Duodenal mucosa (tissue), 2 donors: ENCODE measurements around the gene CCDC90B.
A peak's percentile ranks its signal among the peaks of the same experiment; 100 is the strongest.

Experiments used
- H3K27ac ChIP-seq: one replicate; pipeline ENCODE4 v1.7.0; 2013; ENCODE audit warnings: low read depth, low read length
- H3K27me3 ChIP-seq, 2 donors: one replicate each; pipeline ENCODE4 v1.7.0; 2013; ENCODE audit warnings: low read length in 2 of 2, control low read depth in 1 of 2; ENCODE audit not compliant: insufficient read depth in 2 of 2, control insufficient read depth in 1 of 2
- H3K36me3 ChIP-seq, 2 donors: one replicate each; pipeline ENCODE4 v1.7.0; 2013; ENCODE audit warnings: low read length in 2 of 2, control low read depth in 1 of 2; ENCODE audit not compliant: insufficient read depth in 2 of 2, control insufficient read depth in 1 of 2
- H3K4me1 ChIP-seq, 2 donors: one replicate each; pipeline ENCODE4 v1.7.0; 2013; ENCODE audit warnings: low read length in 2 of 2, control low read depth in 1 of 2; ENCODE audit not compliant: insufficient read depth in 2 of 2, control insufficient read depth in 1 of 2
- H3K4me3 ChIP-seq, 2 donors: one replicate each; pipeline ENCODE4 v1.7.0; 2013; ENCODE audit warnings: low read length in 2 of 2, low read depth in 1 of 2
- H3K9ac ChIP-seq, 2 donors: one replicate each; pipeline ENCODE4 v1.7.0; 2013; ENCODE audit warnings: low read length in 2 of 2, low read depth in 1 of 2
- H3K9me3 ChIP-seq, 2 donors: one replicate each; pipeline ENCODE4 v1.7.0; 2013; ENCODE audit warnings: low read length in 2 of 2, control low read depth in 1 of 2; ENCODE audit not compliant: control insufficient read depth in 1 of 2

CCDC90B gene

DNA sequence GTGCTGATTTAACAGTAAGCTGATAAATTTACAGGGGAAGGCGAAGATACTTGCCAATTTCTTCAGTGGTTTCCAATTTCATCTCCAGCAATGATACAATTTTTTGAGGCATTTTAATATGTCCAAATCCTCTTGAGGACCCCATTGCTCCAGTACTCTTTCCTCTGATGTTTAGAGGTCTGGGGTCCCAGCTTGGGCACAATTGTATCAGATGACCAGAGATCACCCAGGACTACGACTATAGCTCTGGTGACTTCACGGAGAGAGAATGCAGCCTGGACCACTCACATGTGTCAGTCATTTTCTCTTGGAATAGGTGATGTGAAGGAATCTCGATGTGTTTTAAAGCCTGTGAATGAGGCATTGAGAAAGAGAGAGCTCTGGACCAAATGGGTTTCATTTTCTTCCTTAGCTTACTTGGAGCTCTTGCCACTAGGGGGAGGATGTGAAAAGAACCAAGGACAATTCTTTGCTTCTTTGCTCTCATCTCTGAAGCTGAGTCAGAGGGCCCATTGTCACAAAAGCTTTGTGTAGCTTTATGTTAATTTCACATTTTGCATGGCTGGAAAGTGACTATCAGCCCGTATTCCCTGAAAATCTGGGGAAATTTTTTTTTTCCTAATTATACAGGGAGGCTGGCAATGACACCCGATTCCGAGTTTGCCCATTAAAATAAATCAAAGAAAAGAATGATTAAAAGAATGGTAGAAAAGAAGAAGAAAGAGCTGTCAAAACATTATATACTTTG, 6.7 kb upstream of the CCDC90B start:
- H3K9me3 ChIP-seq, result no peaks in the 10 kb centered on the region
- no peaks in the 10 kb centered on the region for H3K36me3 ChIP-seq
- H3K4me1 ChIP-seq, result peaks cover 0 to 4% of the 10 kb centered on the region in 2 donors
- no peak overlapping the region for H3K9ac ChIP-seq
- no peaks in the 10 kb centered on the region for H3K27me3 ChIP-seq
- peak overlapping the region in 1 of 2 donors; percentile 40 for H3K4me3 ChIP-seq
- H3K27ac ChIP-seq, result no peak overlapping the region

DNA sequence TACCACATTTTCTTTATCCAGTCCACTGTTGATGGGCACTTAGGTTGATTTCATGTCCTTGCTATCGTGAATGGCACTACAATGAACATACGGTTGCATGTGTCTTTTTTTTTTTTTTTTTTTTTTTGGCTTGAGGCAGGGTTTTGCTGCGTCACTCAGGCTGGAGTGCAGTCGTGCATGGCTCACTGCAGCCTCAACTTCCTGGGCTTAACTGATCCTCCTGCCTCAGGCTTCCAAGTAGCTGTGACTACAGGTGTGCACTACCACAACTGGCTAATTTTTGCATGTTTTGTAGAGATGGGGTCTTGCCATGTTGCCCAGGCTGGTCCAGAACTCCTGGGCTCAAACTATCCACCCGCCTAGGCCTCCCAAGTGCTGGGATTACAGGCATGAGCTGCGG, 1.5 kb upstream of the CCDC90B start:
- Histone ChIP-seq H3K9ac (no peak overlapping the region), H3K27ac (no peak overlapping the region), H3K36me3 (no peaks in the 10 kb centered on the region), H3K27me3 (no peaks in the 10 kb centered on the region), H3K4me3 (no peak overlapping the region), H3K4me1 (peaks cover 13 to 23% of the 10 kb centered on the region in 2 donors), H3K9me3 (no peaks in the 10 kb centered on the region)

DNA sequence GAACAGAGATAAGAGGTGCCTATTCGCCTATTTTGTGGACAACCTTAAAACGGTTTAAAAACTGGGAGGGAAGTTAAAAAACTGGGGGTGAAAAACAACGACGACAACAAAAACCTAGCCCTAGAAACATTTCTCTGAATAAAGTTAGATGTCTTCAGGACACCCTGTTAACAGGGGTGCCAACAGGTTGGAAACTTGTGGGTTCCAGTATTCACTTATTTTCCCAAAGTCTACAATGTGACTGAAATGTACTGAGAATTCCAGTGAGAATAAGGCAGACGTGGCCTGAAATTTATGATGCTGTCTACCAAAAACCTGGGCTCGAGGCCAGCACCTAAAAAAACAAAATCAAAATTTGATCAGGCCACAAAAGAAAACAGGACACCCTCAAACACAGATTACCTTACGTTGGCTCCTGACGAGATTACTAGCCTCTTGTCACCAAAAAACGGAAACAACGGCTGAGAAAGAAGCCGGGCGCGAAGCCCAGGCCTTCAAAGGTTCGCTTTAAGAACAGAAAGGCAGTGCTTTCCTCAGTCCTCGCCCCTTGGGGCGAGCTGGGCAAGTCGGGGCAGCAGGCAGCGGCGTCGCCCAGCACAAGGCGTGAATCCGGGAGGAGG, 906 bp downstream of the CCDC90B start:
- Histone ChIP-seq H3K9me3 (no peaks in the 10 kb centered on the region), H3K4me1 (peaks cover 14 to 36% of the 10 kb centered on the region in 2 donors), H3K4me3 (peak overlapping the region; percentile 93 to 95), H3K9ac (peak overlapping the region; percentile 93 to 97), H3K27ac (peak overlapping the region; percentile 98), H3K36me3 (no peaks in the 10 kb centered on the region), H3K27me3 (no peaks in the 10 kb centered on the region)

DNA sequence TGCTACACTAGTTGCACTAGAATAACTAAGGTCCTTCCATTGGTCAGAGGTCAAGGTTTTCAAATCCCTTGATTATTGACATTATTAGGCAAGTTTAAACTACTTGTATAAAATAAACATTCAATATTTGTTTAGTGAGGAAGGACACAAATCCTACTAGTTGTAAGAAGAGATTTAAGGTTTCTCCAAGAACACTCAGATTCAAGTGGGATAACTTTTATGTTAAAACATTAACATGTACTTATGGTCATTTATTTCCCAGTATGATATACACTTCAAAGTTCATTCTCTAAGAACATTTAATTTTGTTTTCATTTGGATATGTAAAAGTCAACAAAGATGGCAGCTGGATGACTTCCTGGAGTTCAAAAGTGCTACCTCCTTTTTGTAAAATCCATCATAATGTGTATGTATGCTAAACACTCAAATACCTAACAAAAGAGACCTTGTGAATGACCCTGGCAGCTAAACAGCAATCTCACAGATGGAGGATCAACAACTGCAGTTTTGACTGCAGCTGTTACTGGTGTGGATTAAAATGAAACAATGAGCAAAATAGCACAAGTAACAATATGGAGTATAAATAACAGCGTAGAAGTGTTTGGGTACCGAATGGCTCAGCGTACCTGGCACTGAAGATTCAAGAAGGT, 1.5 kb downstream of the CCDC90B start:
- H3K9ac ChIP-seq, result peak overlapping the region; percentile 93 to 97
- H3K27me3 ChIP-seq, result no peaks in the 10 kb centered on the region
- H3K4me3 ChIP-seq, result peak overlapping the region; percentile 93 to 95
- H3K27ac ChIP-seq, result no peak overlapping the region
- peaks cover 14 to 36% of the 10 kb centered on the region in 2 donors for H3K4me1 ChIP-seq
- no peaks in the 10 kb centered on the region for H3K9me3 ChIP-seq
- H3K36me3 ChIP-seq, result peaks cover 0 to under 1% of the 10 kb centered on the region in 2 donors

DNA sequence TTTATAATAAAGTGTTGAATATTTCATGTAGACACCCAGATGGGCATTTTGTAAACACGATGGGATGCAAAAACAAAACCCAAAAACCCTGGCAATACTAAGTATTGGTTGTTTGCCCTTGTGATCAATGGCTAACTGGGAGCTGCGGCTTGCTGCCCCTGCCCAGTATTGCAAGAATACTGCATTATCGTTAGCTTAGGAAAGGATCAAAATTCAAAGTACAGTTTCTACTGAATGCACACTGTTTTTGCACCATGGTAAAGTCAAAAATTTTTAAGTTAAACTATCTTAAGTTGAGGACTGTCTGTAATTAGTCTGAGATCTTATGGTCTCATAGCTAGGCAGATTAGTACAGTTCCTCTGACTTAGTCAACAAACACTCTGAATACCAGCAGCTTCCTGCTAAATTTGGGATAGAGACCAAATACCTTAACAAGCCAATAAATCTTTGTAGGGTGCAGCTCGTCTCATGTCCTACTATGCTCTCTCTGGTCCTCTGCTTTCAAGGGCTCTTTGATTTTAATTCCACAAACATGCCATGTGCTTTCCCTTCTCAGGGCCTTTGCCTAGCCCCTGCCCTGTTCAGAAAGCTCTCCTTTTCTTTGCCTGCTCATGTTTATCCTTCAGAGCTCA, 4.0 kb downstream of the CCDC90B start:
- H3K9ac ChIP-seq, result no peak overlapping the region
- peaks cover 14 to 36% of the 10 kb centered on the region in 2 donors for H3K4me1 ChIP-seq

DNA sequence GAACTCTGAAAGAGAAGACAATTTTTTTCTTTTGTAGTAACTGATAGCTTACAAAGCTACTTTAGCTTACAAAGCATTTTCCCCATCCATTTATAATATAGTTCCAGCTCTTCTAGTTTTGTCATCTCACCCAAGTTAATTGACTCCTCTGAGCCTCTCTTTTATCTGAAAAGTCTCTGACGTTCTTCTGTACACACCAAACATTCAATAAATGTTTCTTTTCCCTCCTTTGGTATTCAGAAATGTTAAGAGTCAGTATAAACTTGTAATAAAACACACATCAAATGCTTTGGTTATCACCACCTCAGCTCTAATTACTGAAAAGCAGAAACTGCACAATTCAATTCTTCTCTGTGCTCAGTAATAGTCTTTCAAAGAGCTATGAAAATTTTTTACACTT, 5.9 kb downstream of the CCDC90B start:
- Histone ChIP-seq H3K9ac (no peak overlapping the region), H3K4me1 (peaks cover 14 to 36% of the 10 kb centered on the region in 2 donors), H3K27me3 (no peaks in the 10 kb centered on the region), H3K36me3 (peaks cover 8 to 35% of the 10 kb centered on the region in 2 donors), H3K4me3 (no peak overlapping the region), H3K9me3 (no peaks in the 10 kb centered on the region), H3K27ac (no peak overlapping the region)

More for the DNA sequence above, 4.0 kb downstream of the CCDC90B start:
- Histone ChIP-seq H3K4me3 (no peak overlapping the region), H3K36me3 (peaks cover 8 to 20% of the 10 kb centered on the region in 2 donors), H3K9me3 (no peaks in the 10 kb centered on the region), H3K27ac (no peak overlapping the region), H3K27me3 (no peaks in the 10 kb centered on the region)

DNA sequence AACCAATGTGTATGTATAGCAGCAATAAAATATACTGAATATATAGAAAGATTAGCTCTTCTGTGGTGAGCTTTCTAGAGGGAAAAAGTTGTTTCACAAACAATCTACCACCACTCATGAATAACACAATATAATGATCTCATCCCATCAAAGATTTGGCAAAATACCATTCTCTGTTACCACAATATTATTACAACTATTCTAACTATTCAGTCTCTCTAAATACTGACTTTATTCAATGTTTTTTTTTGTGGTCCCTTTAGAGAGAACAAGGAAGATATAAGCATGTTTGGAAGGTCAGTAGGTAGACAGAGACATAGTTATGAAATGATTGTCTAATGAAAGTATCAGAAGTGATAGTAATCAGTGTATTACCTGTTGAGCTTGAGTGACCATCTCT, 7.8 kb downstream of the CCDC90B start:
- Histone ChIP-seq H3K4me3 (no peak overlapping the region), H3K9me3 (no peaks in the 10 kb centered on the region), H3K9ac (no peak overlapping the region), H3K4me1 (peaks cover 3 to 20% of the 10 kb centered on the region in 2 donors), H3K27me3 (no peaks in the 10 kb centered on the region), H3K27ac (no peak overlapping the region), H3K36me3 (peaks cover 8 to 49% of the 10 kb centered on the region in 2 donors)

DNA sequence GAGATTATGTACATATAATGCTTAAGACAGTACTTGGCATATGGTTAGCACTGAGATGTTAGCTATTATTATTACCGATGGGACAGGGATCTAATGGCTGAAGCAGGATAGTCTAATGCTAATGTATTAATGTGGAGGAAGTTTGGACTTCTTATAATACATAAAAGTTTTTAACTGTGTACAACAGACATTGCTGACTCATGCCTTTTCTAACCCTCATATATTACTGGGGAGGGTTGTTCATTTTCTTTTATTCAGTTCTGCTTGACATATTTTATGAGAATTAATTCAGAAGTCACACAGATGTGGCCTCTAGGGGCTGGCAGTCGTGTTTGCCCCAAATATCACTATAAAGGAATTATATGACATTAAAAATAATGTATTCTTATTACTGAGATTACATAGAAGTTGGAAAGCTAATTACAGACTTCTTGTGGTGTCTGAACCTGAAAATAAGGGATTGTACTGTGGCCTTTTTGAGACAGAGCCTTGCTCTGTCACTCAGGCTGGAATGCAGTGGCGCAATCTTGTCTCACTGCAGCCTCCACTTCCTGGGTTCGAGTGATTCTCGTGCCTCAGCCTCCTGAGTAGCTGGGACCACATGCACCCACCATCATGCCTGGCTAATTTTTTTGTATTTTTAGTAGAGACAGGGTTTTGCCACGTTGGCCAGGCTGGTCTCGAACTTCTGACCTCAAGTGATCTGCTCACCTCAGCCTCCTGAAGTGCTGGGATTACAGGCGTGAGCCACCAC, 10.1 kb downstream of the CCDC90B start:
- H3K9me3 ChIP-seq, result no peaks in the 10 kb centered on the region
- H3K4me3 ChIP-seq, result no peak overlapping the region
- peaks cover 0 to 4% of the 10 kb centered on the region in 2 donors for H3K4me1 ChIP-seq
- no peak overlapping the region for H3K27ac ChIP-seq
- H3K36me3 ChIP-seq, result peaks cover 14 to 64% of the 10 kb centered on the region in 2 donors
- H3K27me3 ChIP-seq, result no peaks in the 10 kb centered on the region
- no peak overlapping the region for H3K9ac ChIP-seq

DNA sequence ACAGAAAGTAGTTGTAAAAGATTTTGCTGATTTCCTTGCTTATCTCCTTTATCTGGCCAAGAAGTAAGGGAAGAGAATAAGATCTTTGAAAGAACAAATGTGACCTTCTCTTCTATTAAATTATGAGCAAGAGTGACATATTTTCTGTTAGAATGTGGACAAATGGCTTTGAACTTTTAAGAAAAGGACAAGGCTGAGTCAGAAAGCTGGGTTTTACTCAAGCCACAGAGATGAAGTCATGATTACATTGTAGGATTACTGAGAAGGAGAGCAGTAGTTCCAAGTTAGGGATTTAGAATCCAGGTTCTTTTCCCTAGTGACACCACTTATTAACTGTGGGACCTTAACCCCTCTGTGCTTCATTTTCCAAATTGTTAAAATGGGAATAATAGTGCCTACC, 13.5 kb downstream of the CCDC90B start:
- Histone ChIP-seq H3K9ac (no peak overlapping the region), H3K4me3 (no peak overlapping the region), H3K27ac (no peak overlapping the region), H3K27me3 (no peaks in the 10 kb centered on the region), H3K4me1 (no peaks in the 10 kb centered on the region), H3K9me3 (no peaks in the 10 kb centered on the region), H3K36me3 (peaks cover 6 to 48% of the 10 kb centered on the region in 2 donors)
